PC-3 (cell line): ENCODE measurements around the gene TSPAN2. TPM values are rescaled to one million over a fixed set of nuclear protein-coding genes. Genes with fewer than 3 reads are reported as not detected.

ENCODE experiments used
- ATAC-seq: fragments of 200-7000 bp; cut with Tn5 transposase; 2 replicates; pipeline ENCODE4 v1.9.1; 2020; ENCODE audit warnings: mild to moderate bottlenecking, moderate library complexity
- BruUV-seq: library from RNA; stranded (reverse); fragments of 400-500 nt; replicated peaks from 2 replicates; lab custom pipeline; 2021; lab: Mats Ljungman, UMichigan
- CTCF ChIA-PET: fragments of 300-600 bp; sonication (Branson Sonifier 250); formaldehyde crosslinking; loops from one replicate; lab custom pipeline; 2022; ENCODE audit warnings: antibody characterized with exemption; lab: Charles Lee
- POLR2A ChIA-PET: fragments of 300-600 bp; sonication (Branson Sonifier 250); formaldehyde crosslinking; loops from one replicate; lab custom pipeline; 2022; ENCODE audit warnings: antibody characterized with exemption; ENCODE audit not compliant: unreplicated experiment; lab: Charles Lee
- DNase-seq: peaks from one replicate; pipeline ENCODE4 v3.0.0-alpha.2; 2015
- H2AFZ ChIP-seq: fragments of 300-600 bp; sonication (generic); 2 replicates; pipeline ENCODE4 v1.6.0; 2016; ENCODE audit warnings: antibody characterized with exemption, low read length
- H3F3A ChIP-seq: fragments of 300-600 bp; sonication (generic); one replicate; pipeline ENCODE4 v1.6.0; 2017; ENCODE audit warnings: antibody characterized with exemption, low read length, control low read depth, mild to moderate bottlenecking; ENCODE audit not compliant: unreplicated experiment
- H3K27ac ChIP-seq: fragments of 300-600 bp; sonication (generic); 2 replicates; pipeline ENCODE4 v1.5.1; 2016; ENCODE audit warnings: mild to moderate bottlenecking, low read length
- H3K27me3 ChIP-seq: fragments of 300-600 bp; sonication (generic); 2 replicates; pipeline ENCODE4 v1.6.1; 2016; ENCODE audit warnings: low read length, mixed read lengths
- H3K36me3 ChIP-seq: fragments of 300-600 bp; sonication (generic); 2 replicates; pipeline ENCODE4 v1.6.1; 2016; ENCODE audit warnings: low read depth, mixed run types, low read length, mixed read lengths
- H3K4me1 ChIP-seq: fragments of 300-600 bp; sonication (generic); 2 replicates; pipeline ENCODE4 v1.5.1; 2016; ENCODE audit warnings: low read length; ENCODE audit not compliant: insufficient read depth
- H3K4me2 ChIP-seq: fragments of 300-600 bp; sonication (generic); 2 replicates; pipeline ENCODE4 v1.6.0; 2016; ENCODE audit warnings: low read length
- H3K4me3 ChIP-seq: fragments of 300-600 bp; sonication (generic); 2 replicates; pipeline ENCODE4 v1.5.1; 2016; ENCODE audit warnings: mild to moderate bottlenecking, low read length, mixed read lengths
- H3K79me2 ChIP-seq: fragments of 300-600 bp; sonication (generic); 2 replicates; pipeline ENCODE4 v1.6.1; 2017; ENCODE audit warnings: low read length, mixed read lengths
- H3K9ac ChIP-seq: fragments of 300-600 bp; sonication (generic); 2 replicates; pipeline ENCODE4 v1.6.0; 2016; ENCODE audit warnings: mild to moderate bottlenecking, low read length
- H3K9me2 ChIP-seq: fragments of 300-600 bp; sonication (generic); replicated peaks from 2 replicates; pipeline ENCODE4 v1.6.1; 2016; ENCODE audit warnings: mixed run types, low read length, mixed read lengths
- H3K9me3 ChIP-seq: fragments of 300-600 bp; sonication (generic); 2 replicates; pipeline ENCODE4 v1.6.1; 2016; ENCODE audit warnings: low read length, mixed read lengths
- H4K20me1 ChIP-seq: fragments of 300-600 bp; sonication (generic); 2 replicates; pipeline ENCODE4 v1.6.1; 2016; ENCODE audit warnings: low read length, mixed read lengths
- EZH2 ChIP-seq: fragments of 300-600 bp; sonication (generic); IDR thresholded peaks from one replicate; pipeline ENCODE4 v1.6.1; 2017; ENCODE audit warnings: antibody characterized with exemption, mild to moderate bottlenecking, low read length; ENCODE audit not compliant: unreplicated experiment
- EZH2phosphoT487 ChIP-seq: fragments of 300-600 bp; sonication (generic); IDR thresholded peaks from 2 replicates; pipeline ENCODE4 v1.6.1; 2018; ENCODE audit warnings: mild to moderate bottlenecking, antibody characterized with exemption, low read length, borderline replicate concordance
- intact Hi-C: fragments of 100-400 bp; cut with micrococcal nuclease; formaldehyde crosslinking; loops from 2 replicates; pipeline ENCODE4 v1.9.0; 2023
- total RNA-seq: library from RNA; depleted of rRNA; stranded (reverse); fragments of >200 nt; gene quantifications from 2 replicates; pipeline ENCODE4 v1.2.3, GENCODE V29; 2014
- TF ChIP-seq, protein P1 (sequence below): fragments of 300-600 bp; sonication (generic); conservative IDR thresholded peaks from 2 replicates; pipeline ENCODE4 v1.5.1; 2017; ENCODE audit warnings: antibody characterized with exemption, low read depth, mild to moderate bottlenecking, low read length

Gene TSPAN2
- total RNA-seq, 1 experiment from 2014 or later = 1.7 TPM

DNA sequence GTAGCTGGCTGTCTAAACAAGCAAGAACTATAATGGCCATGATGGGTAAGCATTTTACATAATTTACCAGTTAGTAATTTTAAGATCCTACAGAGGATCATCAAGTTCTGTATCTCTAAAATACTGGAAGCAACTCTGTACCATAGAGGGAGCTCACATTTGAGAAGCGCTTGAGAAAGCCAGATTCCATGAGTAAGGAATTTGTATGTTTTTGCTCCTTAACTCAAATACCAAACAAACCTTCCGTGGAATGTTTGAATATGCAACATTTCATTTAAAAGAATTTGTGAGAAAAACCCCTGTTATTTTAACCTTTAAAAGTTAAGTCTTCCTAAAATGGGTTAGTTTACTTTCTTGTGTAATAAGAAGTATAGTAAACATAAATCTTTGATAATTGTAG lies 57.7 kb downstream of the TSPAN2 start:
- ATAC-seq (no peak), DNase-seq (no peak)
- H4K20me1 ChIP-seq = no peaks in the 10 kb centered on the region
- intact Hi-C loops = no loop called here
- no peaks in the 10 kb centered on the region for H3F3A ChIP-seq
- TF ChIP-seq EZH2phosphoT487 = no peak
- TF ChIP-seq EZH2 = no peak
- TF ChIP-seq, protein P1, sequence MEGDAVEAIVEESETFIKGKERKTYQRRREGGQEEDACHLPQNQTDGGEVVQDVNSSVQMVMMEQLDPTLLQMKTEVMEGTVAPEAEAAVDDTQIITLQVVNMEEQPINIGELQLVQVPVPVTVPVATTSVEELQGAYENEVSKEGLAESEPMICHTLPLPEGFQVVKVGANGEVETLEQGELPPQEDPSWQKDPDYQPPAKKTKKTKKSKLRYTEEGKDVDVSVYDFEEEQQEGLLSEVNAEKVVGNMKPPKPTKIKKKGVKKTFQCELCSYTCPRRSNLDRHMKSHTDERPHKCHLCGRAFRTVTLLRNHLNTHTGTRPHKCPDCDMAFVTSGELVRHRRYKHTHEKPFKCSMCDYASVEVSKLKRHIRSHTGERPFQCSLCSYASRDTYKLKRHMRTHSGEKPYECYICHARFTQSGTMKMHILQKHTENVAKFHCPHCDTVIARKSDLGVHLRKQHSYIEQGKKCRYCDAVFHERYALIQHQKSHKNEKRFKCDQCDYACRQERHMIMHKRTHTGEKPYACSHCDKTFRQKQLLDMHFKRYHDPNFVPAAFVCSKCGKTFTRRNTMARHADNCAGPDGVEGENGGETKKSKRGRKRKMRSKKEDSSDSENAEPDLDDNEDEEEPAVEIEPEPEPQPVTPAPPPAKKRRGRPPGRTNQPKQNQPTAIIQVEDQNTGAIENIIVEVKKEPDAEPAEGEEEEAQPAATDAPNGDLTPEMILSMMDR = no peak
- H3K9me2 ChIP-seq = no peaks in the 10 kb centered on the region
- H3K4me3 ChIP-seq = no peak overlapping the region
- H3K27me3 ChIP-seq = peaks cover 13% of the 10 kb centered on the region; the same call in 1 of the 2 replicates
- H3K9me3 ChIP-seq = no peaks in the 10 kb centered on the region
- no peak overlapping the region for H3K4me2 ChIP-seq
- no peaks in the 10 kb centered on the region for H3K79me2 ChIP-seq
- no peaks in the 10 kb centered on the region for H3K36me3 ChIP-seq
- POLR2A ChIA-PET = no interaction called here
- H3K9ac ChIP-seq = no peak overlapping the region
- no peak overlapping the region for H2AFZ ChIP-seq
- no TSS peak for BruUV-seq
- CTCF ChIA-PET = no interaction called here
- H3K4me1 ChIP-seq = no peaks in the 10 kb centered on the region
- no peak overlapping the region for H3K27ac ChIP-seq

DNA sequence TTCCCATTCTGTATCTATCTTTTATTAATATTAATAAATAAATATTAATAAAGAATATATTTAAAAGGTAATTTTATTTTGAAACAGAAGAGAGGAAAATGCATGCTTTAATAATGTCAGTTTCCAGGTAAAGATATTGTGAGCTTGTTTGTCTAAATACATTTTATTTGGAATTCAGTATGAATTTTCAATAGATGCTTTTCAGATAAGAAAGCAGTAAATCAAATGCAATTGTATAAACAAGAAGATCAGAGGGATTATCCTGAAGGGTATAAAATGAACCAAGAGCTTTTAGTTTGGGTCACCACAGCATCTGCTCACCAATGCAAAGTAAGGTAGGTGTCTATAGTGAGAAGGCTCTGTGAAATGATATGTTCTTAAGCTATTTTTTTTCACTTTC lies 59.8 kb downstream of the TSPAN2 start, which contains the start of gene TSHB:
TSS of gene TSHB (plus strand) at position 301 of the 400 bp plus-strand sequence. CDS start 3,537 bp downstream, outside the sequence.
- Histone ChIP-seq H3K4me2 (no peak within 1 kb of the TSS), H3K9me3 (no peaks in the 10 kb centered on the region), H3F3A (no peaks in the 10 kb centered on the region), H3K9ac (no peak within 1 kb of the TSS), H4K20me1 (no peaks in the 10 kb centered on the region), H3K36me3 (no peaks in the 10 kb centered on the region), H2AFZ (no peak within 1 kb of the TSS), H3K9me2 (no peaks in the 10 kb centered on the region), H3K4me1 (no peaks in the 10 kb centered on the region), H3K4me3 (no peak within 1 kb of the TSS), H3K79me2 (no peaks in the 10 kb centered on the region), H3K27me3 (peaks cover 14% of the 10 kb centered on the region; the same call in 1 of the 2 replicates), H3K27ac (no peak within 1 kb of the TSS)
- DNase-seq = no peak
- BruUV-seq = no TSS peak
- ATAC-seq = no peak
- ChIA-PET CTCF (interaction anchor here (0.8 kb wide), 1 partner anchor 12 kb away, joined by 4 read pairs; no protein-coding TSS in a partner anchor), POLR2A (no interaction called here)
- TF ChIP-seq EZH2phosphoT487 = no peak
- TF ChIP-seq EZH2 = no peak
- TF ChIP-seq, protein P1 = no peak
- intact Hi-C loops = no loop called here

DNA sequence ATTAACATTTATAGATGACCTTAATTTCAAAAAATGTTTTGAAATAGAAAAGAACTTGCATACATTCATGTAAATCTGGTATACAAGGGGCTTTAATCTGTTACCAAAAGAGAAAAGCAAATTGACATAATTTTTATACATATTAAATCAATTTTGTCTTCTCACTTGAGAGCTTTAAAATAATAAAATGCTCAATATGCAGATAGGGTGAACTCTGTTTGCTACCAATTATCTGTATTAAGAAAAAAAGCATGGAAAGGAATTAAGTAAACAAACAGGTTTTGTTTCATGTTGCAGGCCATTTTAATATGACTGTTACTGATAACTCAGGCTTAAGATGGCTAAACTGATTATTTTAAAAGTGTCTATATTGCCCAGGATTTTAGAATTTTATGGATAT lies 65.7 kb downstream of the TSPAN2 start:
- Histone ChIP-seq H3K9ac (no peak overlapping the region), H4K20me1 (no peaks in the 10 kb centered on the region), H2AFZ (no peak overlapping the region), H3F3A (no peaks in the 10 kb centered on the region), H3K4me2 (no peak overlapping the region), H3K27ac (no peak overlapping the region), H3K9me3 (no peaks in the 10 kb centered on the region), H3K27me3 (peaks cover 14% of the 10 kb centered on the region; the same call in 1 of the 2 replicates), H3K79me2 (no peaks in the 10 kb centered on the region), H3K4me1 (no peaks in the 10 kb centered on the region), H3K36me3 (no peaks in the 10 kb centered on the region), H3K4me3 (no peak overlapping the region), H3K9me2 (no peaks in the 10 kb centered on the region)
- no TSS peak for BruUV-seq
- no peak for DNase-seq
- CTCF ChIA-PET = no interaction called here
- POLR2A ChIA-PET = no interaction called here
- ATAC-seq = no peak
- intact Hi-C loops = no loop called here
- TF ChIP-seq, protein P1 = no peak
- TF ChIP-seq EZH2phosphoT487 (no peak), EZH2 (no peak)
